Tibial nerve (tissue), 4 donors: ENCODE measurements around the gene SLC43A1. TPM values are rescaled to one million over a fixed set of nuclear protein-coding genes. Genes with fewer than 3 reads are reported as not detected.
A peak's percentile ranks its signal among the peaks of the same experiment; 100 is the strongest.

ENCODE experiments used
- DNase-seq, 2 donors: peaks; one replicate each; pipeline ENCODE4 v3.0.0-alpha.2; 2019; ENCODE audit warnings: low spot score in 2 of 2
- H3K27ac ChIP-seq, 4 donors: fragments of 200-600 bp; sonication (generic) in 3 of 4; one replicate each; pipeline ENCODE4 v1.5.1; 2017 to 2019; ENCODE audit warnings: mild to moderate bottlenecking in 1 of 4
- H3K27me3 ChIP-seq, 2 donors: fragments of 200-600 bp; sonication (generic) in 1 of 2; one replicate each; pipeline versions ENCODE4 v1.5.1 to v1.6.0; 2017 to 2019
- H3K36me3 ChIP-seq, 3 donors: fragments of 200-600 bp; sonication (generic); one replicate each; pipeline ENCODE4 v1.5.1; 2018 to 2019
- H3K4me1 ChIP-seq, 4 donors: fragments of 200-600 bp; sonication (generic) in 3 of 4; one replicate each; pipeline ENCODE4 v1.5.1; 2017 to 2019
- H3K4me3 ChIP-seq, 4 donors: fragments of 200-600 bp; sonication (generic) in 3 of 4; one replicate each; pipeline ENCODE4 v1.5.1; 2017 to 2019; ENCODE audit warnings: mild to moderate bottlenecking in 1 of 4, moderate library complexity in 1 of 4
- H3K9me3 ChIP-seq, 4 donors: fragments of 200-600 bp; sonication (generic) in 3 of 4; one replicate each; pipeline ENCODE4 v1.5.1; 2017 to 2019
- CTCF ChIP-seq, 5 experiments: fragments of 200-600 bp in 3 of 5; fragments of 450-650 bp in 2 of 5; sonication (generic) in 3 of 5; IDR thresholded peaks; one replicate each; pipeline ENCODE4 v1.5.1; 2016 to 2019; ENCODE audit warnings: antibody characterized with exemption in 5 of 5, mild to moderate bottlenecking in 3 of 5, moderate library complexity in 2 of 5
- EP300 ChIP-seq, 2 donors: sonication (generic); formaldehyde crosslinking; IDR thresholded peaks; one replicate each; pipeline ENCODE4 v1.6.1; 2017; ENCODE audit warnings: antibody characterized with exemption in 2 of 2, mild to moderate bottlenecking in 1 of 2
- POLR2A ChIP-seq, 2 donors: fragments of 450-650 bp; IDR thresholded peaks; one replicate each; pipeline ENCODE4 v1.6.1; 2017; ENCODE audit warnings: antibody characterized with exemption in 2 of 2, mild to moderate bottlenecking in 2 of 2, moderate library complexity in 2 of 2
- WGBS, 2 donors: methylation state at CpG; one replicate each; pipeline ENCODE4 v1.1.5; 2018; 5-methylcytosine and 5-hydroxymethylcytosine counted together
- total RNA-seq, 4 donors: library from RNA; depleted of rRNA; stranded (reverse); fragments of >200 nt; gene quantifications; one replicate each; pipeline ENCODE4 v1.1.0, GENCODE V29; 2016

SLC43A1 gene
- total RNA-seq, 4 donors from 2014 or later: 35.8 to 47.3 (median 42.4) TPM

DNA sequence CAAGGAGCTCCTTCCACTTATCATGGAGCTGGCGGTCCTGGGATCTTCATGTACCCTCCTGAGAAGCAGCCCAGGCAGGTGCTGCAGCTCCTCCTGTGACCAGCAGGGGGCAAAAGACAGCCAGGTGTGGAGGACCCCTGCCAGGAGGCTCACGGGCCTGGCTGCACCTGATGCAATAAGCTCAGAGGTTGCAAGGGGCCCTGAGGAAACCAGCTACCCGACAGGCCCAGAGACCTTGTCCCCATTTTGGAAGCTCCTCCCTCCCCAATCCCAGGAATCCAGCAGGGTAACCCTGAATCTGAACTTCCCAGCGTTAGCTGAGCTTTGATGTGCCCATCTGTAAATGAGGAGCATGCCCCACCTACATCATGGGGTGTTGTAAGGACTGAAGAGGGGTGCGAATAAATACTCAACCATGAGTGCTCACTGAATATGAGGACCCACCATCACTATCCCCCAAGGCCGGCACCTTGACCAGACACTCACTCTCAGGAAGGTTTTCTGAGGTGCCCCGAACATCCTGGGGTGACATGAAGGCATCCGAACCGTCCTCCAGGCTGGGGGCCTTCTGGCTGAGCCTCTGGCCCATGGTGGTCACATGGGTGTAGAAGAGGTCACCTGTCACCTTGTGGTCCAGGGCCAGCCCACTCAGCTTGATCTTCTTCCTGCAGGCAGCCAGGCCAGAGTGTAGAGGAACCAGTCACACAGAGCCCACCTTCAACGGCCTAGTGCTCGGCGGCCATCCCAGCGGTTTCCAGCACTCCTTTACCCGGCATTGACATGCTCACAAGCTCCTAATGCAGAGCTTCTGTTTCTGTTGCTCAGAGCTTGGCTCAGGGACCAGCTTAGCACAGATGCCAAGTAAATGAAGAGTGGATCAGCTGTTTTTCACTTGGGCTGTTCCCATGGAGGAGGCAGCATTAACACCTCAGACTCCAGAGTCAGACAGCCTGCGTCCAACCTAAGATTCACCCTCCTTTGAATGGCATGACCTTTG is 21.7 kb downstream of the SLC43A1 start:
- peak in 1 of 2 donors; percentile 57 for DNase-seq
- 80 to 81% methylated on average over 13 to 14 of the region's 15 CpGs for WGBS, 2 donors
- Histone ChIP-seq H3K4me1 (peaks cover 0 to 12% (median under 1%) of the 10 kb centered on the region in 4 donors), H3K4me3 (no peak overlapping the region), H3K27me3 (no peaks in the 10 kb centered on the region), H3K27ac (no peak overlapping the region), H3K36me3 (peaks cover 0 to 69% (median 0%) of the 10 kb centered on the region in 3 donors), H3K9me3 (no peaks in the 10 kb centered on the region)
- TF ChIP-seq EP300 (IDR thresholded peaks at IDR 0.05) (no peak), CTCF (IDR thresholded peaks at IDR 0.05) (peak; percentile 77 to 89 (median 80)), POLR2A (IDR thresholded peaks at IDR 0.05) (no peak)

- H3K36me3 ChIP-seq: peaks cover 0 to 79% (median 0%) of the 10 kb centered on the region in 3 donors
- H3K27ac ChIP-seq: no peak overlapping the region
- no peaks in the 10 kb centered on the region for H3K27me3 ChIP-seq
- H3K4me1 ChIP-seq: no peaks in the 10 kb centered on the region
- TF ChIP-seq EP300 (IDR thresholded peaks at IDR 0.05): no peak
- TF ChIP-seq CTCF (IDR thresholded peaks at IDR 0.05): peak; percentile 33 to 56 (median 40)
- H3K4me3 ChIP-seq: no peak overlapping the region
- 70 to 74% methylated on average over 10 to 11 of the region's 11 CpGs for WGBS, 2 donors
- no peak for DNase-seq
- H3K9me3 ChIP-seq: no peaks in the 10 kb centered on the region
These were observed 24.0 kb downstream of the SLC43A1 start for GRCh38 chr11:57491371-57492061.

DNA sequence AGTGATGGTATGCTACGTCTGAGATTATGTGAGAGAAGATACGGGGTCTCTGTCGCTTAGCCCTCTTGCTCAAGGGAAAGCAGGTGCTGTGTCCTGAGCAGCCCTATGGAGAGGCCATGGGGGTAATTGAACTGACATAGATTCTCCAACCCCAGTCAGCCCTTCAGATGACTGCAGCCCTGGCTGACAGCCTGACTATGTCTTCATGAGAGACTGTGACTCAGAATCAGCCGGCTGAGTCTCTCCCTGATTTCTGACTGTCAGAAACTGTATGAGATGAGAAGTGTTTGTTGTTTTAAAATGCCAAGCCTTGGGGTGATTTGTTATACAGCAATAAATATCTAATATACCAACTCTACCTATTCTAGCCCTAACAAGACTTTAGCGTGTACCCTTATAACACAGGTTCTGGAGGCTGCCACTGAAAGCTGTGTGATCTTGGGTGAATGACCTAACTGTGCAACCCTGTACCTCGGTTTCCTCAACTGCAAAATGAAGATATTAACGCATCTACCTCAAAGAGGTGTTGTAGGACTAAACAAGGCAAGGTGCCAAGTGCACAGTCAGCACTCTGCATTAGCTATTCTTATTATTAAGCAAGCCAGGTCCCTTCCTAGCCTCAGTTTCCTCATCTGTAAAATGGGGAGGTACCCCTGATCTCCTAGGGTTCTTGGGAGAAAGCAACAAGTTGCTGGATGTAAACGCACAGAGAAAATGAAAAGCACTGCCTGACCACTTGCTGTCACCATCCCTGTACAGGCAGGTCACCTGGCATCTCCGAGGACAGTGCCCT is 24.9 kb downstream of the SLC43A1 start:
- WGBS, 2 donors: 89 to 90% methylated on average over 9 of the region's 9 CpGs

More for the DNA sequence above, 24.9 kb downstream of the SLC43A1 start:
- H3K4me1 ChIP-seq: no peaks in the 10 kb centered on the region
- no peaks in the 10 kb centered on the region for H3K27me3 ChIP-seq
- no peak overlapping the region for H3K4me3 ChIP-seq
- H3K9me3 ChIP-seq: no peaks in the 10 kb centered on the region
- TF ChIP-seq POLR2A (IDR thresholded peaks at IDR 0.05) (no peak), CTCF (IDR thresholded peaks at IDR 0.05) (no peak), EP300 (IDR thresholded peaks at IDR 0.05) (no peak)
- no peak for DNase-seq
- H3K36me3 ChIP-seq: peaks cover 0 to 77% (median 0%) of the 10 kb centered on the region in 3 donors
- no peak overlapping the region for H3K27ac ChIP-seq
